NB4 (cell line): ENCODE data around the gene LRRN3.

Experiments used
- DNase-seq: peaks from one replicate; pipeline ENCODE4 v3.0.0; 2010; ENCODE audit warnings: low read depth
- H3K4me3 ChIP-seq: one replicate; pipeline ENCODE4 v1.5.1; 2011; ENCODE audit warnings: mild to moderate bottlenecking, low read depth, low read length, moderate library complexity
- CTCF ChIP-seq: IDR thresholded peaks from one replicate; pipeline ENCODE4 v1.5.1; 2012; ENCODE audit warnings: low read depth, low read length
- MYC ChIP-seq: IDR thresholded peaks from 2 replicates; pipeline ENCODE4 v1.6.1; 2011; ENCODE audit warnings: low read depth, low read length
- POLR2A ChIP-seq: IDR thresholded peaks from 2 replicates; pipeline ENCODE4 v1.6.1; 2011; ENCODE audit warnings: mild to moderate bottlenecking; ENCODE audit not compliant: insufficient read length; ENCODE audit errors: extremely low read depth
- TF ChIP-seq, protein P1 (sequence below): IDR thresholded peaks from 2 replicates; pipeline ENCODE4 v1.6.1; 2011; ENCODE audit warnings: low read depth, low read length

Gene LRRN3

GRCh38 chr7:111137296-111138192 lies 46.6 kb downstream of the LRRN3 start:
- TF ChIP-seq MYC: no peak

GRCh38 chr7:111138193-111138569 lies 47.3 kb downstream of the LRRN3 start:
- TF ChIP-seq MYC: no peak
- no peak for TF ChIP-seq POLR2A
- no peak for TF ChIP-seq CTCF
- TF ChIP-seq, protein P1, sequence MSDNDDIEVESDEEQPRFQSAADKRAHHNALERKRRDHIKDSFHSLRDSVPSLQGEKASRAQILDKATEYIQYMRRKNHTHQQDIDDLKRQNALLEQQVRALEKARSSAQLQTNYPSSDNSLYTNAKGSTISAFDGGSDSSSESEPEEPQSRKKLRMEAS: no peak
- peak; percentile 25 for DNase-seq
- no peak overlapping the region for H3K4me3 ChIP-seq

More at GRCh38 chr7:111137296-111138192, 46.6 kb downstream of the LRRN3 start:
- DNase-seq: no peak
- H3K4me3 ChIP-seq: no peak overlapping the region

DNA sequence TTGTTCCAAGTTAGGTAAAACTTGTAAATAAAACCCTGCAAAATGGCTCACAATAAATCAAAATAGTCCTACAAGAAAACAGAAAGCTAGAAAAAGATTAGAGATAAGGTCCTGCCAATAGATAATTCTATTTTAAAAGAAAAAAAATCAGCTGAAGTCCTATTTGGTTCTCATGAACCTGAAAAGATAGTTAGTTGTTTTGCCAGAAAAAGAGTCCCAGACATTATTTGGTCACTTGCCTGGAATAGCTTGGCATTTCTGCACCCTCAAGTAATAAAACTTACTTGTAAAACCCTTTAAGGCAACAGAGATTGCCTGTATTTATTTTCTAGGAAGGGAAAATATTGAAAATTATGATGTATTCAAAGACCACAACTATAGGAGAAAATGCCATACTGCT lies 47.7 kb downstream of the LRRN3 start:
- TF ChIP-seq MYC (no peak), POLR2A (no peak), CTCF (no peak)
- TF ChIP-seq, protein P1: no peak

GRCh38 chr7:111140091-111140865 lies 49.4 kb downstream of the LRRN3 start:
- no peak overlapping the region for H3K4me3 ChIP-seq
- TF ChIP-seq, protein P1: no peak
- TF ChIP-seq POLR2A: no peak
- no peak for TF ChIP-seq MYC
- no peak for TF ChIP-seq CTCF

More for the DNA sequence above, 47.7 kb downstream of the LRRN3 start:
- no peak for DNase-seq
- no peak overlapping the region for H3K4me3 ChIP-seq

GRCh38 chr7:111145472-111145871 lies 54.5 kb downstream of the LRRN3 start:
- TF ChIP-seq MYC (no peak), CTCF (no peak), POLR2A (no peak)
- TF ChIP-seq, protein P1: no peak
- DNase-seq: no peak
- H3K4me3 ChIP-seq: no peak overlapping the region

More at GRCh38 chr7:111140091-111140865, 49.4 kb downstream of the LRRN3 start:
- no peak for DNase-seq

- H3K4me3 ChIP-seq: no peak overlapping the region
- TF ChIP-seq MYC (no peak), CTCF (no peak), POLR2A (no peak)
- TF ChIP-seq, protein P1: no peak
- DNase-seq: no peak
Measured at GRCh38 chr7:111146136-111146535, 55.2 kb downstream of the LRRN3 start.
